HG02798 (cell line): Measurements from ENCODE around the gene ZDHHC24.
A peak's percentile ranks its signal among the peaks of the same experiment; 100 is the strongest.

Source experiments
- ATAC-seq: cut with Tn5 transposase; IDR thresholded peaks from one replicate; pipeline ENCODE4 v1.9.1; 2021; ENCODE audit warnings: mild to moderate bottlenecking; ENCODE audit not compliant: unreplicated experiment, poor library complexity

ZDHHC24 gene

GRCh38 chr11:66505276-66505816 is 40.5 kb downstream of the ZDHHC24 start:
- ATAC-seq, result no peak

- ATAC-seq, result no peak
These were observed 47.3 kb downstream of the ZDHHC24 start for GRCh38 chr11:66498506-66498905.

GRCh38 chr11:66497206-66497605 is 48.6 kb downstream of the ZDHHC24 start:
- no peak for ATAC-seq

- no peak for ATAC-seq
These were observed 50.4 kb downstream of the ZDHHC24 start for GRCh38 chr11:66495401-66495854.

GRCh38 chr11:66494935-66495334 is 50.9 kb downstream of the ZDHHC24 start:
- no peak for ATAC-seq

GRCh38 chr11:66494458-66494857 is 51.4 kb downstream of the ZDHHC24 start:
- no peak for ATAC-seq

- no peak for ATAC-seq
These were observed 52.7 kb downstream of the ZDHHC24 start for GRCh38 chr11:66493130-66493529.

- ATAC-seq, result no peak
These were observed 53.5 kb downstream of the ZDHHC24 start for GRCh38 chr11:66492161-66492865.

- ATAC-seq, result no peak
These were observed 54.4 kb downstream of the ZDHHC24 start for GRCh38 chr11:66491315-66491935.

GRCh38 chr11:66489636-66490035 is 56.2 kb downstream of the ZDHHC24 start:
- ATAC-seq, result no peak

- ATAC-seq, result no peak
These were observed 56.9 kb downstream of the ZDHHC24 start for GRCh38 chr11:66488957-66489356.

- no peak for ATAC-seq
These were observed 61.0 kb downstream of the ZDHHC24 start for GRCh38 chr11:66484806-66485380.

GRCh38 chr11:66480117-66480938 is 65.5 kb downstream of the ZDHHC24 start, which contains the start of gene DPP3:
TSS of gene DPP3 (plus strand) at chr11:66480434. CDS start at chr11:66482201, 1,767 bp downstream.
- ATAC-seq, result peak; percentile 93

GRCh38 chr11:66479394-66480116 is 66.3 kb downstream of the ZDHHC24 start:
- peak; percentile 14 for ATAC-seq

- no peak for ATAC-seq
These were observed 67.0 kb downstream of the ZDHHC24 start for GRCh38 chr11:66478729-66479393.

- no peak for ATAC-seq
These were observed 68.3 kb downstream of the ZDHHC24 start for GRCh38 chr11:66477263-66478201.

- ATAC-seq, result no peak
These were observed 69.0 kb downstream of the ZDHHC24 start for GRCh38 chr11:66476841-66477251.

- no peak for ATAC-seq
These were observed 69.5 kb downstream of the ZDHHC24 start for GRCh38 chr11:66476173-66476840.
